ENCODE results near the gene TUBB4A. TPM values are rescaled to one million over a fixed set of nuclear protein-coding genes. Genes with fewer than 3 reads are reported as not detected.

Gene TUBB4A
- total RNA-seq, 1 experiment from 2014 or later = not detected

DNA sequence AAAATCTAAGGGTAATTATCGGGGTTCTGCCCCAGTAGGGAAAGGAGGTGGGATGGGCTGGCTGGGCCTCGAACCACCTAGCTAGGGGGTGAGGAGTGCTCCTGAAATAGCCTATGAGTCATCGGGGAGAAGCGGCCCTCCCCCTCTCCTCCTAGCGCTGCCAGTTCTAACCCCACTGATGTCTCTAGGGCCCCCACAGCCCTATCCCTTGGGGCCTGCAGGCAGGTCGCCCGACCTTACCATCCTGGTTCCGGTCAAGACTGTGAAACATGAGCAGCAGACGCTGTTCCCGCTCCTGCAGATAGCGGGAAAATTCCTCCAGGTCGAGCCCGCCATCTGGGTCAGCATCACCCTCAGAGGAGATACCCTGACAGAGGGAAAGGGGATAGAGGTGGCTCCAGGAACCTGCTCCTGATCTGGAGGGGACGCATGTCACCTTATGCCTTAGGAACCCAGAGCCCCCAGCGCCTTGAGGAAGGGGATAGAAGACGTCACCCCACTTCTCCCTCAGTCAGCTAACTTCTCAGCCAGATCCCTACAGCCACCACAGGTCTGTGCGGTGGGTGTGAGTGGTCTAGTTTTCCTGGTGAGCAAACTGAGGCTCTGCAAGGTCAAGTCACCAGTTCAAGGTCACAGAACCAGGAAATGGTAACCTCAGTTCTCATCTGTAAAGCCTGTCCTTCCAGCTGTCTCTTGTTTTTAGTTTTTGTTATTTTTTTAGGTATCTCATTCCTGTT lies 44.0 kb downstream of the TUBB4A start:
- Histone ChIP-seq H3K4me1 (replicated peaks; ENCODE audit: insufficient read depth) (no peaks in the 10 kb centered on the region), H3K36me3 (ENCODE audit: low read depth) (no peaks in the 10 kb centered on the region), H3K9me2 (ENCODE audit: insufficient read depth) (no peaks in the 10 kb centered on the region), H3K9me3 (ENCODE audit: insufficient read depth, low read depth) (no peaks in the 10 kb centered on the region), H4K20me1 (ENCODE audit: insufficient read depth) (no peaks in the 10 kb centered on the region), H3K27ac (no peak overlapping the region), H3K27me3 (ENCODE audit: insufficient read depth, low read depth) (no peaks in the 10 kb centered on the region), H3F3A (ENCODE audit: insufficient read depth, low read depth) (no peaks in the 10 kb centered on the region), H2AFZ (no peak overlapping the region), H3K4me2 (peak overlapping the region; percentile 77), H3K79me2 (ENCODE audit: low read depth) (no peaks in the 10 kb centered on the region), H3K4me3 (peak overlapping the region; percentile 68; the same call in 1 of the 2 replicates)
- BruUV-seq (replicated peaks) = no TSS peak
- no peak for TF ChIP-seq EZH2 (IDR thresholded peaks at IDR 0.05; ENCODE audit: low read depth)
- TF ChIP-seq, protein P1, sequence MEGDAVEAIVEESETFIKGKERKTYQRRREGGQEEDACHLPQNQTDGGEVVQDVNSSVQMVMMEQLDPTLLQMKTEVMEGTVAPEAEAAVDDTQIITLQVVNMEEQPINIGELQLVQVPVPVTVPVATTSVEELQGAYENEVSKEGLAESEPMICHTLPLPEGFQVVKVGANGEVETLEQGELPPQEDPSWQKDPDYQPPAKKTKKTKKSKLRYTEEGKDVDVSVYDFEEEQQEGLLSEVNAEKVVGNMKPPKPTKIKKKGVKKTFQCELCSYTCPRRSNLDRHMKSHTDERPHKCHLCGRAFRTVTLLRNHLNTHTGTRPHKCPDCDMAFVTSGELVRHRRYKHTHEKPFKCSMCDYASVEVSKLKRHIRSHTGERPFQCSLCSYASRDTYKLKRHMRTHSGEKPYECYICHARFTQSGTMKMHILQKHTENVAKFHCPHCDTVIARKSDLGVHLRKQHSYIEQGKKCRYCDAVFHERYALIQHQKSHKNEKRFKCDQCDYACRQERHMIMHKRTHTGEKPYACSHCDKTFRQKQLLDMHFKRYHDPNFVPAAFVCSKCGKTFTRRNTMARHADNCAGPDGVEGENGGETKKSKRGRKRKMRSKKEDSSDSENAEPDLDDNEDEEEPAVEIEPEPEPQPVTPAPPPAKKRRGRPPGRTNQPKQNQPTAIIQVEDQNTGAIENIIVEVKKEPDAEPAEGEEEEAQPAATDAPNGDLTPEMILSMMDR (conservative IDR thresholded peaks at IDR 0.05) = no peak
- POLR2A ChIA-PET (ENCODE audit: unreplicated experiment) = interaction anchor here (0.6 kb wide), 1 partner anchor 921 kb away, joined by 3 read pairs; no protein-coding TSS in a partner anchor
- DNase-seq = no peak
- CTCF ChIA-PET = no interaction called here
- intact Hi-C loops (cut with micrococcal nuclease; ENCODE audit: unreplicated experiment) = no loop called here

DNA sequence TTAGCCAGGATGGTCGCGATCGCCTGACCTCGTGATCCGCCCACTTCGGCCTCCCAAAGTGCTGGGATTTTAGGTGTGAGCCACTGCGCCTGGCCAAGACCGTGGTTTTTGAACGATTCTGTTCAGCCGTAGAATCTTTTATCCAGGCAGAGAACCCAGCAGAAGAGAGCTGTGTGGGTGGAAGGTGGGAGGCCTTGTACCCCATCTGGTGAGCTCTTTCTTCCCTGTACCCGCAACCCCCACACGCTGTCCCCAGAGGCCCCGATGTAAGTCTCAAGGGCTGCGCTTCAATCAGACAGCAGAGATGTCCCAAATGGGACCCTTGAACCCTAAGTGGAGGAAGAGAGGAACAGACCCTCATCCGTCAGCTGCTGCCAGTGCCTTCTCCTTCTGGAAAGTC lies 46.2 kb downstream of the TUBB4A start:
- H2AFZ ChIP-seq = no peak overlapping the region
- no peaks in the 10 kb centered on the region for H3F3A ChIP-seq (ENCODE audit: insufficient read depth, low read depth)
- intact Hi-C loops (cut with micrococcal nuclease; ENCODE audit: unreplicated experiment) = no loop called here
- H3K4me3 ChIP-seq = no peak overlapping the region
- BruUV-seq (replicated peaks) = no TSS peak
- H4K20me1 ChIP-seq (ENCODE audit: insufficient read depth) = no peaks in the 10 kb centered on the region
- H3K36me3 ChIP-seq (ENCODE audit: low read depth) = no peaks in the 10 kb centered on the region
- no peak for DNase-seq
- ChIA-PET POLR2A (ENCODE audit: unreplicated experiment) (no interaction called here), CTCF (no interaction called here)
- H3K9me3 ChIP-seq (ENCODE audit: insufficient read depth, low read depth) = no peaks in the 10 kb centered on the region
- H3K79me2 ChIP-seq (ENCODE audit: low read depth) = no peaks in the 10 kb centered on the region
- H3K4me2 ChIP-seq = no peak overlapping the region
- no peaks in the 10 kb centered on the region for H3K9me2 ChIP-seq (ENCODE audit: insufficient read depth)
- no peak overlapping the region for H3K27ac ChIP-seq
- TF ChIP-seq, protein P1 (conservative IDR thresholded peaks at IDR 0.05) = no peak
- TF ChIP-seq EZH2 (IDR thresholded peaks at IDR 0.05; ENCODE audit: low read depth) = no peak
- H3K4me1 ChIP-seq (replicated peaks; ENCODE audit: insufficient read depth) = no peaks in the 10 kb centered on the region
- no peaks in the 10 kb centered on the region for H3K27me3 ChIP-seq (ENCODE audit: insufficient read depth, low read depth)

DNA sequence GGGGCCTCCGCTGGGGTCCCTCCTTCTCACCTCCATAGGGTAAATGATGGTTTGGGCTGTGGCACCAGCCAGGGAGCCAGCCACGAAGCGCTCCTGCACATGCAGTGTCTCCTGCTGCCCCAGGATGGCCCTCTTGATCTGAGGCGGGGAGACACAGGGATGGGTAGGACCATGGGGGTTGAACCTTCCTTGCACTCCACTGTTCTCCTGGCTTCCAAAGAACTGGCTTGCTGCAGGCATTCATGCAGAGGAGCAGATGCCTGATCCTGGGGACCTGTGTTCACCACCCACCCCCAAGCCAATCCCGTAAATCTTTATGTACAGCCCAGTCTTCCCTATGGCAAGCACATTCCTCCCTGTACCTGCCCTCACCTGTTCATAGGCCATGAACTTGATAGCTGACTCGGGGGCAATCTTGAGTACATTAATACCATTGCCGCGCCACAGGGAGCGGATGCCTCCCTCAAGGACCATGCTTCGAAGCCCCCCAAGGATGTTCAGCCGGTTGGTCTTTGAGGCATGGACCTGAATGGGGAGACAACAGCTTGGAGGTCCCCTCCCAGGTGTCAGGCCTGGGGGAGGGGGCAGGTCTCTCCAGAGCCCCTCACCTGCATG lies 48.1 kb downstream of the TUBB4A start:
- Histone ChIP-seq H3K27me3 (ENCODE audit: insufficient read depth, low read depth) (no peaks in the 10 kb centered on the region), H3K36me3 (ENCODE audit: low read depth) (no peaks in the 10 kb centered on the region), H3K4me3 (no peak overlapping the region), H2AFZ (no peak overlapping the region), H3K4me2 (no peak overlapping the region), H3K79me2 (ENCODE audit: low read depth) (no peaks in the 10 kb centered on the region), H3K4me1 (replicated peaks; ENCODE audit: insufficient read depth) (no peaks in the 10 kb centered on the region), H4K20me1 (ENCODE audit: insufficient read depth) (no peaks in the 10 kb centered on the region), H3K27ac (no peak overlapping the region), H3K9me3 (ENCODE audit: insufficient read depth, low read depth) (no peaks in the 10 kb centered on the region), H3K9me2 (ENCODE audit: insufficient read depth) (no peaks in the 10 kb centered on the region), H3F3A (ENCODE audit: insufficient read depth, low read depth) (no peaks in the 10 kb centered on the region)
- POLR2A ChIA-PET (ENCODE audit: unreplicated experiment) = interaction anchor here (0.6 kb wide), 1 partner anchor 82 kb away, joined by 4 read pairs; no protein-coding TSS in a partner anchor
- intact Hi-C loops (cut with micrococcal nuclease; ENCODE audit: unreplicated experiment) = no loop called here
- CTCF ChIA-PET = no interaction called here
- TF ChIP-seq, protein P1 (conservative IDR thresholded peaks at IDR 0.05) = no peak
- BruUV-seq (replicated peaks) = no TSS peak
- DNase-seq = no peak
